ENCODE data around the gene AMOTL1.

The AMOTL1 gene

DNA sequence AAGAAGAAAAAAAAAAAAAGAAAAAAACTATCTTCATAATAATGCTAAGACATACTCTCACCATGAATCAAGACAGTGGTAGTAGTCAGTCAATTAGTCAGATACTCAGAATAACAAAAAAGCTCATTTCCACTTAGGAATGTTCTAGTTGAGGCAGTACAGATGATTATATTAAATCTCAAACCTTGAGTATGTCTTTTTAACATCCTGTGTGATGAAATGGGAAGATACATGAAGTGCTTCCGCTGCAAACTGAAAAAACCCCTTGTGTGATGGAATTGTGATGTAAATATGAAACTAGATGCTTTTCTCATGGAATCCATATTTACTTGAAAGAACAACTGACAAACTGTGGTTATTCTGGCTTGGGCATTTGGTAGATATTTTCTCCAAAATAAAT lies 13.7 kb downstream of the AMOTL1 start:
- Histone ChIP-seq H3K23ac (ENCODE audit: low read length in 2 of 2) (no peak overlapping the region), H2BK12ac (ENCODE audit: low read length in 2 of 2) (no peak overlapping the region), H3K4me3 (ENCODE audit: insufficient read depth in 1 of 2, low read depth in 1 of 2, low read length in 2 of 2) (no peak overlapping the region), H4K8ac (ENCODE audit: low read length) (no peak overlapping the region), H3K4me2 (ENCODE audit: low read length, poor library complexity, severe bottlenecking) (no peak overlapping the region), H2BK5ac (ENCODE audit: low read depth, low read length, poor library complexity, severe bottlenecking) (no peak overlapping the region), H3K79me1 (replicated peaks; ENCODE audit: low read length, poor library complexity, severe bottlenecking) (peaks cover 3% of the 10 kb centered on the region), H4K91ac (ENCODE audit: low read length) (no peak overlapping the region), H2BK15ac (ENCODE audit: low read depth, poor library complexity, severe bottlenecking) (no peak overlapping the region), H2AFZ (ENCODE audit: low read depth, low read length) (no peak overlapping the region), H3K4me1 (ENCODE audit: control insufficient read depth, insufficient read depth, low read depth, low read length) (peaks cover 4% of the 10 kb centered on the region), H3K9ac (ENCODE audit: low read length) (peak overlapping the region; percentile 35), H2AK5ac (ENCODE audit: low read length, severe bottlenecking) (no peak overlapping the region), H3K27me3 (ENCODE audit: control insufficient read depth in 1 of 2, insufficient read depth in 1 of 2, low read length in 2 of 2) (no peaks in the 10 kb centered on the region), H3K4ac (ENCODE audit: low read depth in 1 of 2, low read length in 2 of 2) (no peak overlapping the region), H3K36me3 (ENCODE audit: control insufficient read depth in 1 of 2, insufficient read depth in 2 of 2, low read depth in 1 of 2, low read length in 2 of 2) (no peaks in the 10 kb centered on the region), H3K14ac (ENCODE audit: low read length in 2 of 2) (no peak overlapping the region), H3K18ac (ENCODE audit: low read depth in 1 of 2, low read length in 2 of 2) (no peak overlapping the region), H3K27ac (ENCODE audit: low read length, poor library complexity, severe bottlenecking) (no peak overlapping the region), H2BK120ac (ENCODE audit: low read depth, low read length) (no peak overlapping the region), H3K9me3 (ENCODE audit: control insufficient read depth, low read length) (no peaks in the 10 kb centered on the region)
- peak; percentile 84 for DNase-seq
- 80% methylated on average over 1 of the region's 1 CpG for WGBS

DNA sequence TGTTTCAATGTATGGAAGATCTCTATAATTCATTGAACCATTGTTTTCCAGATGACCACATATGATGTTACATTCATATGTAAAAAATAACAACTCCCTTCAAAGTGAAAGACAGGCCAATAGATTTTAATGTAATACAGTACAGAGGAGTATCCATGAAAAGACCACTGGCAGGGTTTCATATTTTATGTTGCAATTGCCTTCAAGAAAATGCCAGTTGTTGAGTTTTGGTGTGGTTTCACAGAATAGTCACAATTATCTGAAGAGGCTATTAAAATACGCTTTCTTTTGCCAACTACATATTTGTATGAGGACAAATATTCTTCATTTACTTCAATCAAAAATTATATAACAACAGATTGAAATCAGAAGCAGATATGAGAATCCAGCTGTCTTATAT lies 14.3 kb downstream of the AMOTL1 start:
- Histone ChIP-seq H3K4ac (ENCODE audit: low read depth in 1 of 2, low read length in 2 of 2) (no peak overlapping the region), H3K9me3 (ENCODE audit: control insufficient read depth, low read length) (no peaks in the 10 kb centered on the region), H2BK120ac (ENCODE audit: low read depth, low read length) (no peak overlapping the region), H3K23ac (ENCODE audit: low read length in 2 of 2) (no peak overlapping the region), H3K4me1 (ENCODE audit: control insufficient read depth, insufficient read depth, low read depth, low read length) (peaks cover 4% of the 10 kb centered on the region), H3K4me2 (ENCODE audit: low read length, poor library complexity, severe bottlenecking) (no peak overlapping the region), H3K18ac (ENCODE audit: low read depth in 1 of 2, low read length in 2 of 2) (no peak overlapping the region), H3K4me3 (ENCODE audit: insufficient read depth in 1 of 2, low read depth in 1 of 2, low read length in 2 of 2) (no peak overlapping the region), H3K27me3 (ENCODE audit: control insufficient read depth in 1 of 2, insufficient read depth in 1 of 2, low read length in 2 of 2) (no peaks in the 10 kb centered on the region), H4K91ac (ENCODE audit: low read length) (no peak overlapping the region), H3K79me1 (replicated peaks; ENCODE audit: low read length, poor library complexity, severe bottlenecking) (peaks cover 3% of the 10 kb centered on the region), H4K8ac (ENCODE audit: low read length) (no peak overlapping the region), H2AK5ac (ENCODE audit: low read length, severe bottlenecking) (no peak overlapping the region), H3K9ac (ENCODE audit: low read length) (peak overlapping the region; percentile 35), H3K36me3 (ENCODE audit: control insufficient read depth in 1 of 2, insufficient read depth in 2 of 2, low read depth in 1 of 2, low read length in 2 of 2) (no peaks in the 10 kb centered on the region), H2BK5ac (ENCODE audit: low read depth, low read length, poor library complexity, severe bottlenecking) (no peak overlapping the region), H2BK15ac (ENCODE audit: low read depth, poor library complexity, severe bottlenecking) (no peak overlapping the region), H3K14ac (ENCODE audit: low read length in 2 of 2) (no peak overlapping the region), H3K27ac (ENCODE audit: low read length, poor library complexity, severe bottlenecking) (no peak overlapping the region), H2AFZ (ENCODE audit: low read depth, low read length) (no peak overlapping the region), H2BK12ac (ENCODE audit: low read length in 2 of 2) (no peak overlapping the region)
- DNase-seq, result no peak
- WGBS, result no CpG with 5 or more reads among the region's 1 CpG

DNA sequence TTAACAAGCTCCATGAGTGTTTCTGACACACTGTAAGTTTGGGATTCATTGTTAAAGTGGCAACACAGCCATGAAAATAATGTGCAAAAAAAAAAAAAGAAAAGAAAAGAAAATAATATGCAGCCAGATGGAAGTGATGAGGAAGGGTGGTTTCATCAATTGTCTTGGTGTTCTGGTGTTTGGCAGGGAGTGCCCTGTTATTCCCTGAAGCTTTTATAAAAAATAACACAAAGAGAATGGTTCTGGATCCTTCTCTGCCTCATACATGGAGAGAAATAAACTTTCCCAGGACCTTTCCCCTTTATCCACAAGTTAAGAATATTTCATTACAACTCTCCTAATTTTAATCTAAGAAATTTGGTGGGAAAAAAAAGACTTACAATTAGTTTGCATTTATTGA lies 16.7 kb downstream of the AMOTL1 start:
- H3K27me3 ChIP-seq (ENCODE audit: control insufficient read depth in 1 of 2, insufficient read depth in 1 of 2, low read length in 2 of 2), result no peaks in the 10 kb centered on the region
- H4K8ac ChIP-seq (ENCODE audit: low read length), result no peak overlapping the region
- H3K36me3 ChIP-seq (ENCODE audit: control insufficient read depth in 1 of 2, insufficient read depth in 2 of 2, low read depth in 1 of 2, low read length in 2 of 2), result no peaks in the 10 kb centered on the region
- no peak overlapping the region for H3K4me2 ChIP-seq (ENCODE audit: low read length, poor library complexity, severe bottlenecking)
- peaks cover 9% of the 10 kb centered on the region for H3K4me1 ChIP-seq (ENCODE audit: control insufficient read depth, insufficient read depth, low read depth, low read length)
- no peak overlapping the region for H2BK12ac ChIP-seq (ENCODE audit: low read length in 2 of 2)
- no peak overlapping the region for H3K27ac ChIP-seq (ENCODE audit: low read length, poor library complexity, severe bottlenecking)
- no peak overlapping the region for H3K9ac ChIP-seq (ENCODE audit: low read length)
- no peak overlapping the region for H3K23ac ChIP-seq (ENCODE audit: low read length in 2 of 2)
- no peak overlapping the region for H2BK5ac ChIP-seq (ENCODE audit: low read depth, low read length, poor library complexity, severe bottlenecking)
- H3K4ac ChIP-seq (ENCODE audit: low read depth in 1 of 2, low read length in 2 of 2), result no peak overlapping the region
- no peak overlapping the region for H2BK120ac ChIP-seq (ENCODE audit: low read depth, low read length)
- no peak overlapping the region for H2AFZ ChIP-seq (ENCODE audit: low read depth, low read length)
- H3K18ac ChIP-seq (ENCODE audit: low read depth in 1 of 2, low read length in 2 of 2), result no peak overlapping the region
- H4K91ac ChIP-seq (ENCODE audit: low read length), result no peak overlapping the region
- no peak overlapping the region for H2AK5ac ChIP-seq (ENCODE audit: low read length, severe bottlenecking)
- no peak for DNase-seq
- H3K14ac ChIP-seq (ENCODE audit: low read length in 2 of 2), result no peak overlapping the region
- H3K9me3 ChIP-seq (ENCODE audit: control insufficient read depth, low read length), result no peaks in the 10 kb centered on the region
- no peak overlapping the region for H2BK15ac ChIP-seq (ENCODE audit: low read depth, poor library complexity, severe bottlenecking)
- H3K4me3 ChIP-seq (ENCODE audit: insufficient read depth in 1 of 2, low read depth in 1 of 2, low read length in 2 of 2), result no peak overlapping the region
- H3K79me1 ChIP-seq (replicated peaks; ENCODE audit: low read length, poor library complexity, severe bottlenecking), result peaks cover 5% of the 10 kb centered on the region

DNA sequence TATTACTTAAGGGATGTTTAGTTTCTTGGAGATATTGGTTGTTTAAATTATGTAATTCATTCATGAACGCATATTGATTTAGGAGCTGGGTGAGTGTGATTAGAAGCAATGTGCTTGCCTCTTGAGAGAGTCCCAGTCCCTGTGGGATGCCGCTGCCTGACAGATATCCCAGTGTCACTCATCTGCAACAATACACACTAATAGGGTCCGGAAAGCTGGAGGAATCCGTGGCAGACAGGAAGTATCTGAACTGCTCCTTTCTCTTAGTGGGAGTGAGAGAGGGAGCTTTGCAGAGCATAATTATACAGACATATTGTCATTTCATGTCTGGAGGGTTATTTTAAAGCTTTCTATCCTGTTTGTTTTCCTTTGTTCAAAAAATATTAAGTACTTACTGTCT lies 17.4 kb downstream of the AMOTL1 start:
- Histone ChIP-seq H3K36me3 (ENCODE audit: control insufficient read depth in 1 of 2, insufficient read depth in 2 of 2, low read depth in 1 of 2, low read length in 2 of 2) (no peaks in the 10 kb centered on the region), H3K9ac (ENCODE audit: low read length) (peak overlapping the region; percentile 1), H2BK15ac (ENCODE audit: low read depth, poor library complexity, severe bottlenecking) (no peak overlapping the region), H3K4me3 (ENCODE audit: insufficient read depth in 1 of 2, low read depth in 1 of 2, low read length in 2 of 2) (no peak overlapping the region), H3K79me1 (replicated peaks; ENCODE audit: low read length, poor library complexity, severe bottlenecking) (peaks cover 5% of the 10 kb centered on the region), H2BK5ac (ENCODE audit: low read depth, low read length, poor library complexity, severe bottlenecking) (no peak overlapping the region), H2BK120ac (ENCODE audit: low read depth, low read length) (no peak overlapping the region), H4K91ac (ENCODE audit: low read length) (no peak overlapping the region), H3K4me1 (ENCODE audit: control insufficient read depth, insufficient read depth, low read depth, low read length) (peaks cover 12% of the 10 kb centered on the region), H3K23ac (ENCODE audit: low read length in 2 of 2) (no peak overlapping the region), H3K14ac (ENCODE audit: low read length in 2 of 2) (no peak overlapping the region), H3K27ac (ENCODE audit: low read length, poor library complexity, severe bottlenecking) (no peak overlapping the region), H3K27me3 (ENCODE audit: control insufficient read depth in 1 of 2, insufficient read depth in 1 of 2, low read length in 2 of 2) (no peaks in the 10 kb centered on the region), H3K4me2 (ENCODE audit: low read length, poor library complexity, severe bottlenecking) (no peak overlapping the region), H2AFZ (ENCODE audit: low read depth, low read length) (no peak overlapping the region), H3K18ac (ENCODE audit: low read depth in 1 of 2, low read length in 2 of 2) (no peak overlapping the region), H2BK12ac (ENCODE audit: low read length in 2 of 2) (no peak overlapping the region), H3K4ac (ENCODE audit: low read depth in 1 of 2, low read length in 2 of 2) (no peak overlapping the region), H2AK5ac (ENCODE audit: low read length, severe bottlenecking) (peak overlapping the region; percentile 62), H4K8ac (ENCODE audit: low read length) (no peak overlapping the region), H3K9me3 (ENCODE audit: control insufficient read depth, low read length) (no peaks in the 10 kb centered on the region)
- 18% methylated on average over 3 of the region's 4 CpGs for WGBS
- no peak for DNase-seq
